Right kidney (tissue), 9 donors: ENCODE results near the gene BCHE.

Experiments used
- DNase-seq: peaks from one replicate; pipeline ENCODE4 v3.0.0-alpha.2; 2016
- long read RNA-seq, 8 donors: transcript quantifications; one replicate each; lab custom pipeline, GENCODE V29; 2026

Gene BCHE
- long read RNA-seq, donor 1, partial matches to known transcripts = 0 of 2 reads
- long read RNA-seq, donor 1, other reads (novel, unspliced or antisense) = 0 of 2 reads
- long read RNA-seq, donor 2, partial matches to known transcripts = 0 of 7 reads
- long read RNA-seq, donor 2, other reads (novel, unspliced or antisense) = 0 of 7 reads
- long read RNA-seq, donor 3, partial matches to known transcripts = 0 of 1 reads
- long read RNA-seq, donor 3, other reads (novel, unspliced or antisense) = 0 of 1 reads
- long read RNA-seq, donor 4, partial matches to known transcripts = 0 of 4 reads
- long read RNA-seq, donor 4, other reads (novel, unspliced or antisense) = 0 of 4 reads
- long read RNA-seq, donor 5, transcript BCHE-201 (4 exons, 2,454 nt) = major isoform, 5 of 5 reads
- long read RNA-seq, donor 5, partial matches to known transcripts = 0 of 5 reads
- long read RNA-seq, donor 5, other reads (novel, unspliced or antisense) = 0 of 5 reads
- long read RNA-seq, donor 6, partial matches to known transcripts = 0 of 1 reads
- long read RNA-seq, donor 6, other reads (novel, unspliced or antisense) = 0 of 1 reads
- long read RNA-seq, donor 7, transcript BCHE-201 (4 exons, 2,454 nt) = major isoform, 6 of 9 reads
- long read RNA-seq, donor 7, partial matches to known transcripts = 0 of 9 reads
- long read RNA-seq, donor 7, other reads (novel, unspliced or antisense) = 0 of 9 reads
- long read RNA-seq, donor 8, partial matches to known transcripts = 0 of 3 reads
- long read RNA-seq, donor 8, other reads (novel, unspliced or antisense) = 0 of 3 reads

DNA sequence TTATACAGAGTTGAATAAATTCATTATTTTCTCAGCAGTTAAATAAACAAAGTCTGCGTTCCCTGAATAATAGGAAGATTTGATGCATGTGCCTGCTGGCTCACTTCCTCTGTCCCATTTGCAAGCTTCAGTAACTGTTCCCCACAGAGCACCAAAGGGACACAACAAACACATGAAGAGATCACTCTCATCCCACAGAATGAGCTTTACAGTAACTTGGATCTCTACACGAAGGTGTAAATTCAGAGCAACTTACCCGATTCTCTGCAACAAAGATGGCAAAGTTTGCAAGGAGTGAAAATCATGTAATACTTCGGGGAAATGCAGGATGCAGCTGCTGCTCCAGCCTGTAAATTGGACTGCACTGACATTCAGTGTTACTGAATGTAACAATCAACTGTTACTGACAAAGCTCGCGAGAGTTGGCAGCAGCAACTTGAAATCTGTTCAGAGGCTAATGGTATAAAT is at the start of gene BCHE:
Gene BCHE (minus strand): TSS at position 366 of the 468 bp plus-strand sequence. CDS start 6,390 bp downstream, outside the sequence.
- DNase-seq = peak; percentile 42

DNA sequence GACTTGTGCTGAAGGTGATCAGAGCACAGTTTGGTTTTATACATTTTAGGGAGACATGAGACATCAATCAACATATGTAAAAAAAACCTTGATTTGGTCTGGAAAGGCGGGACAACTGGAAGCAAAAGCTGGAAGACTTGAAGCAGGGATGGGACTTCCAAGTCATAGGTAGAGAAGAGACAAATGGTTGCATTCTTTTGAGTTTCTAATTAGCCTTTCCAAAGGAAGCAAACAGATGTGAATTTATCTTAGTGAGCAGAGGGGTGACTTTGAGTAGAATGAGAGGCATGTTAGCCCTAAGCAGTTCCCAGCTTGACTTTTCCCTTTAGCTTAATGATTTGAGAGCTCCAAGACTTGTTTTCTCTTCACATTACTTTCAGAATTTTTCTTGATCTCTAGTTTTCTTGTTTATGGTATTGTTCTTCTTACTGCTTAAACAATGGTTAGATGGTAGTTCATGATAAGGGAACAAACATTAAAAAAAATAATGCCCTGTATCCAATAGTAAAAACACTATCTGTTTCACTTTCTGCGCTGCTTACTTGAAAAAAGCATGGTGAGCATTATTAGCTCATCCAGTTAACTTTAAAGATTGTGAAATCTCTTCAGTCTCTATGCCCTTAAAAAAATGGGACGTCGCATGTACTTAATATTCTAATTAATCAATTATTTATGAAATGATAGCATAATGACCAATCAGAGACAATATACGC is 48.5 kb upstream of the BCHE start:
- no peak for DNase-seq

DNA sequence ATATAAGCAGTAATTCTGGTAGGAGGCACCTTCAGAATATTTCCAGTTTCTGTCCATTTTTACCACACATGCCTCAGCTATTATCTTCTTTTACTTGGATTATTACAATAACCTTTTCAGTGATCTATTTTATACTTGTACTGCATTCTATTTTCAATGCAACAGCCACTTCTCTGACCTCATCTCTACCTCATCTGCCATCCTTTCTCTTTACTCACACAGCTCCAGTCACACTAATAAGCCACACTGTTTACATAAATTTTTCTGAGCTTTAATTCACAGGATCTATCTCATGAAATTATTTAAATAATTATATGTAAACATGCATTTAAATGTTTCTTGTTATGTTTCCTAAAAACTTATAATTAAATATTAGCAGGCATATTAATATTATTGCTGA is 47.3 kb upstream of the BCHE start:
- DNase-seq = no peak

DNA sequence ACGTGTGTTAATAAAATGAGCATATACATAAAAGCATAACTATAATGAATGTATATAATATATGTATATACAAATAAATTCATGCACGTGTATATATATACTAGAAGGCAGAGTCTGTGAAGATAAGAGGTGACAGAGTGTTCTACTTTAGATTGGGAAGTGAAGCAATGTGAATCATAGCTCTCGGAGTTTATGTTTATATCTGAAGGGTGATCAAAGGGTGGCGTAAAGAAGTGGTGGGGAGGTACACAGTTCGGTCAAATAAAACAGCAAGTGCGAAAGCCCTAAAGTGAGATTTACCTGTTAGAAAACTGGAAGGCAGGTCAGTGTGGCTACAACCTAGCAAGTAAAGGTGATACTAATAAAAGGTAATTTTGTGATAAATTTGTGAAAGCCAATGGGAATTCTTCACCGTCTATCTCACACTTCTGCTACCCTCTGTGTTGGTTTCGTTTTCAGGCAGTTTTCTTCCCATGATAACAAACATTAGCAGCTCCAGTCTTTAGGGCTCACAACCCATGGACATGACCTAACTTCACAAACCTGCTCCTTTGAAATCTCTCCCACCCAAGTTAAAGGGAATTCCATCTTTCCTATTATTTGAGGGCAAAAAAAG is 46.7 kb upstream of the BCHE start:
- no peak for DNase-seq

DNA sequence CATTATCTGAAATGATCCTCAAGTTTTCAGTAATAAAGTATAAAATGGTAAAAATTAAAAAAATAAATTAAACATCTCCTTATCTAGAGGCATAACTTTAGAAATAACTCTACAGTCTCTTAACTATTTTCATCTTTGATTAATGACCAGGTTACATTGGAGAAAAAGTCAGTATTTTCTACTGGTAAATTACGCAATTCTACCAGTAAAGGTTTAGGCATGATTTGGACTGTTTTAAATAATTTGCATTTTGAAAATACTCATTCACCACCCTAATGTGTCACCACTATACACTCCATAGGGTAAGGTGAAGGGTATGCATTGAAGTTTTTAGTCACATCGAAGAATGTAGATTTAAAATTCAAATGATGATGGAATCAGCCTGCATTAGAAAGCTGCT is 45.9 kb upstream of the BCHE start:
- DNase-seq = no peak

DNA sequence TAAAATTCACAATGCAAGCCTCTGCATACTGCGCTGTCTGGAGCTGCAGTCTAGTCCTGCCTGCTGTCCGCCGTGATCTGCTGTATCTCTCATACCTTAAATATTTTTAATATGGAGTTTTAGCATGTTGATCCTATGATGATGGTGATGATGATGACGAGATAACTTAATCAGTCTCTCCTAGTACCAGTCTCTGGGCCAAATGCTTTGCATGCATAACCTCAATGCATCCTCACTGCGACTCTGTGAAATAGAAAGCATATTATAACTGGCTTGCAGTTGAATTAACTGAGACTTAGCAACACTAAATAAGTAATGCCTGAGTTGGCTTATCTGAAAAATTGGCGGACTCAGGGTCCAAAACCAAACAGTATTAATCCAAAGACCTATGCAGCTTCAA is 38.4 kb upstream of the BCHE start:
- no peak for DNase-seq

DNA sequence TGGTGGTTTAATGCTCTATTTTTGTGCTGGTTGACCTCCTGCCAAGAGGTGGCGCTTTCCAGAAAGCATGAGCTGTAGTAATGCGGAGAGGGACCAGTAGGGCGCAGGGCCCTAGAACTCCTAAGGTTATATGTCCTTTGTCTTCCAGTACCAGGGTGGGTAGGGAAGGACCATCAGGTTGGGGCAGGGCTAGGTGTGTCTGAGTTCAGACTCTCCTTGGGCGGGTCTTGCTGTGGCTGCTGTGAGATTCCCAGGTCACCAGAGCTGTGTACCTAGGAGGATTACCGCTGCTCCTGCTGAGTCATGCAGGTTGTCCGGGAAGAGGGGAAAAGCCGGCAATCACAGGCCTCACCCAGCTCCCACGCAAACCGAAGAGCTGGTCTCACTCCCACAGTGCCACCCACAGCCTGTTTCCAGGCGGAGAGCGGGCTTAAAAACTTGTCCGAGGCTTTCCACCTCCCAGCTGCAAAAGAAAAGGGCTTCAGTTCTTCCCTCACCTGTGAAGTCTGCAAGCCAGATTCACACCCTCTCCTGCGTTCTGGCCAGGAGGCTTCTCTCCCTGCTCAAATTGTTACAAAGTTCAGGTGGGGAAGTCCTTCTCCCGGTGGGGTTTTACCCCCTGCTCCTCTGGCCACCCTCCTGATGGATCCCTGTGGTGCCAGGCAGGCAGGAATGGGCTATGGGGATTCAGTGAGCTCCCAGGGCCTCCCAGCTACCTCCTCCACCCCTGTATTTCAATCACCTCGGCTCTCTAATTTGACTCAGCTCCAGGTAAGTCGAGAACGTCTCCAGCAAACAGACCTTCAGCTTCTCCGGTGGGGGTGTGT is 37.7 kb upstream of the BCHE start:
- DNase-seq = no peak

DNA sequence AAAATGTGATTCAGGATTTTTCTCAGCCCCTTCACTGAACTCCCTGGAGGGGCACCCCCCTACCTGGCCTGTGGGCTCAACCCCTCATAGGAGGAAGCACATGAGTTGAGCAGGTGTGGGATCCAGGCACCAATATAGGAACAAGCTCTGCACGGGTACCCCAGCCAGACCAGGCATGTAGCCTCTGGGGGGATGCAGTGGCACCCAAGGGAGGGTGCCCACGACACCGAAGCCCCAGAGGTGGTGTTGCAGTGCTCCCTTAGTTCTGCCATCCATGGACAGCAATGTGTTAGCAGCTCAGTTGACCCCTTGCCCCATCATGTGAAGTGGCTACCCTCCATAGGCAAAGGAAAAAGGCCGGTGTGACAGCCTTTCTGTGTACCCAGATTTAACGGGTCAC is 30.9 kb upstream of the BCHE start:
- DNase-seq = no peak

DNA sequence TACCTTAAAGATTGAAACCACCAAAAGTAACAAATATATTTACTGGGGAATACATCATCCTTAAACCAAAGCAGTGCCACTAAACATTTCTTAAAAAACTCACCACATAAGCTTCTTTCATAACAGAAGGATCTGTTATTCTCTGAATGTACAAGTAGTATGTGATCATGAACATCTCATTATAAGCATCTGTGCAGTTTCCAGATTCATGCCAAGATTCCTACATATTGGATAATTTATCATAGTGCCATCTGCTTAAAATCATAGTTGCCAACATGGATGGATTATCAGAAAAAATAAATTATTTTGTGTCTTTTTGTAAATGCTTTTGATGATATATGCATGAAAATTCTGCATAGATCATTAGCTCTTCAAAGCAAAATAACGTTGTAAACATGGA is 21.8 kb upstream of the BCHE start:
- no peak for DNase-seq

DNA sequence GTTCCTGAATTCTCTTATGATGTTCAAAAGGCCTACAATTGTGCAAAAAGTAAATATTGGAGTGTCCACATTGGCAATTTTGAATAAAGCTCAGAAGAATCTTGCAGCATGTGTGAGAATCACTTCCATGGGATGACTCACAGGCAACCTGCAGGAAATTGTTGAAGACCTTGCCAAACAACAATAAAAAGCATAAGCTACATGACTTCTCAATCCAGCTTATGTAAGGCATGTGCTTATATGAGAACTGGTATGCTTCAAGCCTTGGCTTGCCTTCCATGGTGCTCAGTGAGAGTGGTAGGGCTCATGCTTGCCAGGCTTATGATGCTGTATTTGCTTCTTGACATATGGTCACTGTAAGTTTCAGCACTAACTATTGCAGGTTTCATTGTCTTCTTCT is 18.4 kb upstream of the BCHE start:
- DNase-seq = no peak

DNA sequence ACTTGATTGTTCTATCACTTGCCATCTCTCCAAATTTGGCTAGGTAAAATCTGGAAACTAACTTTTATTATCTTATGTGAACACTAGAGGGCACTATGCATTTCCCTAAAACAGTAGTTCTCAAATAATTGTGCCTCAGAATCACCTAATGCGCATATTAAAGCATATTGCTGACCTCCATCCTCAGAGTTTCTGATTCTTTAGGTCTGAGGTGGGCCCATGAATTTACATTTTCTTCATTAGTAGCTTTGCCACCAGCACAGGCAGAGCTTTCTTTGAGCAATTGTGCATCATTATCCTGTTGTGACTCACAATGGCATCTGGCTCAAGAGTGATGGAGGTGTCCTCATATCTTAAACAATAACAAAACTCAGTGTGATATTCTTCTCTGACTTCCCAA is 17.5 kb upstream of the BCHE start:
- DNase-seq = peak; percentile 3

DNA sequence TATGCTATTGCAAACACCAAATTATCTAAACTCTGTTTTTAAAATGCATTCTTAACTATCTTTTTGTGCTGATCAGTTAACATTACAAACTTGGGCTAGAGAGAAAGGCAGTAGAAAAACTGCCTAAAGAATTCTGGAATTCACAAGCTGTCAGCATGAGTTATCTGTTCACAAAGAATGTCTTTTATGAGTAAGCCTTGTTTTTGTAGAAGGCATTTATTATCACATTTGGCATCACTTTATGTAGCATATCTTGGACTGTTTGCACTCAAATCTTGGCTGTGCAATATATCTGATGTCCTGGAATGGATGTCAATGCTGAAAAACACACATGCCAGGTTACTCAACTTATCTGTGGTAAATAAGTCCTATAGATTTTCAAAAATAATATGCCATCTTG is 15.5 kb upstream of the BCHE start:
- no peak for DNase-seq

DNA sequence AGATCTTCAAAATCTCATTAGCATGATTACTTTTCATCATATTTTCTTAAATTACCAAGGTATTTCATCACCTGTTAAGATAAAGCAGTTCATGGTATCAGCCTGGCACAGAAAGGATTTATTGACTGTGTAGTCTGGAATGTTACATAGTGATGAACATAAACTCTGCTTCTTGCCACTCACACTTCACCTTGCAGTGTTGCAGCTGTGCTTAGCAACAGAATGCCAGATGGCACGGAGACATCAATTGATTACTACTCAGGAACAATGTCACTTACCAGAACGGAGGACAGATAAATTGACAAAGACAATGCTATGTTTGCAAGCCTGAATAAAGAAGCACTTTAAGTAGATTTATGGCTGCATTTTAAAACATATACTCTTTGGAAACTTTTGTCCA is 15.0 kb upstream of the BCHE start:
- DNase-seq = no peak

DNA sequence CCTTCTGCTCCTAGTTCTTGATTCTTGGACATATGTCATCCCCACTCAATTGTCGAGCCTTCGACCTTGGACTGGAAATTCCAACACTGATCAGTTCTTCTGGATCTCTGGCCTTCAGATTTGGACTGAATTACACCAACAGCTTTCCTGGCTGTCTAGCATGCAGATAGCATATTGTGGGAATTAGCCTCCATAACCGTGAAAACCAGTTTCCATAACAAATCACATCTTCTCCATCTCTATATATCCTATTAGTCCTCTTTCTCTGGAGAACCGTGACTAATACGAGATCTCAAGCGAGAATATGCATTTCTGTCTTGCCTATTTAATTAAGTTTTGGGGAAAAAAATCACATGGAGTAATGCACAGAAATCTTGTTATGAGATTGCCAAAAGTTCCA is 8.8 kb upstream of the BCHE start:
- no peak for DNase-seq

DNA sequence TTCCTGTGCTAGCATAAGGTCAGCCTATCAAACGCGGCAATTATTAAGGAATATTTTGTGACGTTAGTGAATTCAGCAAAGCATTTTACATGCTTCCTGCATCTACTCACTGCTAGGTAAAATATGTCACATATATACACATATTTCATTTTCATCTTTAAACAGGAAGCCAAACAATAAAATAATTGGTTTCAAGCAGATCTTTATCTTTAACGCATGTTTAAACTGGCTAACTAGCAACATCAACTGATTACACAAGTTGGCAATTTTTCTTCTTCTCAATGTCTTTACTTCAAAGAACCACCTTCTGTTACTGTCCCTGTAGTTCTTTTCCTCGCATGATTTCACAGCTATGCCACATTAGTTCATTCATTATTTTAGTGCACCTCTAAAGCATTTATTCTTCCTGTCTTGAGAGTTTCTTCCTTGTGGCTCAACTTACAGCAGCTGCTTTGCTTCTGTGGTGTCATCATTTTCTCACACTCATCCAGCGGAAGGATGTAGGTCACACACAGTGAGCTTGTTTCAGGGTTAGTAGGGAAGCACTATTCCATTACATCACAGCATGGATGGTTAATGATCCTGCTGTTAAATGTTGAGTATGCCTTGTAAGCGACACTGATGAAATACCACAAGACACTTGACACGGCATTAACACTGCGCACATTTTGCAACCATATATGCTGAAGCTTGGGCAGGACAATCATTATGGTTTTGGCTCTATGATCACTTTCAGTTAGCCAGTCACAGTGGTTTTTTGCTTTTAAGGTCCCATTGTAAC is 2.3 kb upstream of the BCHE start:
- peak; percentile 29 for DNase-seq

DNA sequence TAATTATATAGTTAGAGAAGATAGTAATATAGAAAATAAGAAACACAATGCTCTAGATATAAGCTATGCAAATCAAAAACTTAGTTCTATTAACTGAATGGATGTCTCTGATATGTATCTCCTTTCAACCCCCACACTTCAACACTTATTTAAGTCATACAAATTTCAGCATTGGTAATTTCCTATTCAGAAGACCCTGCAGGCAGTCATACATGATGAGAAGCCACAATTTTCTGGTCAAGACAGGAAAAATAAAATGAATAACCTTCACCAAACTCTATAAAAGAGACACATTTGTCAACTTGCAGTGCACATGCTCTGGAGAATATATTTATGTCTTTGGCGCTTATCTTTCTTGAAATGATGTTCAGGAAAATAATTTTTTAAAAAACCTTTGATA is 578 bp upstream of the BCHE start:
- DNase-seq = no peak

DNA sequence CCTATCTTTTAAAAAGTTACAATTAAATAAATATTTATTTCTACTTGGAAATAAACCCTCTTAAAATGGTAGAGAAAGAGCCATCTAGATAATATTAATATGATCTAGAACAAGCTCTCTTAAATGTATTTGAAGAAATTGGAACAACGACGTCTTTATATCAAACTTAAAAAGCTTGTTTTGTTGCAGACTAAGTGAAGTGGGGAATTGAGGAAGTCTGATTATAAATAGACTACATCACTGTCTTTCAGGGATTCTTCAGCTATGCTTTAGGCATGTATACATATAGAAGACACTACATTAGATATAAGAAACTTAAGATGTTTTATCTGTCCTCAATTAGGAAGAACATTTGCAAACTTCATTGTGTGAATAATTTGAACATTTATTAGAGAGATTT is 1.8 kb downstream of the BCHE start:
- DNase-seq = no peak

DNA sequence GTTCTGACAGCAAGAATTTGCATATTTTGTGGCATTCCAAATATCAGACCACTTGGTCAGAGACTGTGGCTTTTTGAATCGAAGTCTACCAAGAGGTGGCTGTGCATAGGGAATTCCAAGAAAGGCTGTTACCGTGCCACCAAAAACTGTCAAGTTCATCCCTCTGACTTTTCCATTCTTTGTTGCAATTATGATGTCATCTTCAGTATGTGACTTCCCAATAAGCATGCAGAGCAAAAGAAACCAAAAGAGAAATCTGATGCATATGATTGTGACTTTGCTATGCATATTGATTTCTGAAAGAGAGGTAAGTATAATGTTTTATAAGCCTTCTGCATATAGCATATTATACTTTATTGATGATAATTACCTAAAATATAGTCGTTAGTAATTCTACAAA is 6.5 kb downstream of the BCHE start:
- DNase-seq = no peak

DNA sequence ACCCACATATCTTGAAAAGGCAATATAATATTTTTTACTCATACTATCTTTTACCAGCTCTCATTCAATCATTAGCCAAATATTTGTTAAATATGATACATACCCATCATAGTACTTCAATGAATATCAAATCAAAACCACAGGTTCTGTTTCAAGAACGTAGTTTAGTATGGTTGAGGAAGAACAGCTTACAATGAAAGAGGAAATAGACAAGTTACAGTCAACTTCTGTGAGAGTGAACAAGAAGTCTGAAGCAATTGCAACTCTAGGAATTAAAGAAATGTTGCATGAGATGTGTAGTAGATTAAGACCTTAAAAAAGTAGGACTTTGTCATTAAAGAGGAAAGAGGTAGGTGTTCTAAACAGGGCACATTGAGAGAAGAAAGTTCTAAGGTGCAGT is 9.3 kb downstream of the BCHE start:
- DNase-seq = no peak

DNA sequence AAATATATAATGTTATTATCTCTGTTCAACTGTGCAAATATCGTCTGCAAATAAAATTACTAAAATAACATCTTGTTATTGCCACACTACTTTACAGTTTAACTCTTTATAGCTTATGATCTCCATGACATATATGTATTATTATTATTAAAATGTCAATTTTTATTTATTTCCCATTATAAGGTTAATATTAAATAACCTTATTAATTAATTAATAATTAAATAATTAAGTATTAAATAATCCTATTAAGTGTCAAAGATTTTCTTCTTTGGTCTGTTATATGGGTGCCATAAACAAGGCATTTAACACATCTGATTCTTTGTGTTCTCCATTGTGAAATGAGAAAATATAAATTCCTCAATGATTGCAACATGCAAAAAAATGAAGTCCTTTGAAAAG is 10.0 kb downstream of the BCHE start:
- DNase-seq = no peak

DNA sequence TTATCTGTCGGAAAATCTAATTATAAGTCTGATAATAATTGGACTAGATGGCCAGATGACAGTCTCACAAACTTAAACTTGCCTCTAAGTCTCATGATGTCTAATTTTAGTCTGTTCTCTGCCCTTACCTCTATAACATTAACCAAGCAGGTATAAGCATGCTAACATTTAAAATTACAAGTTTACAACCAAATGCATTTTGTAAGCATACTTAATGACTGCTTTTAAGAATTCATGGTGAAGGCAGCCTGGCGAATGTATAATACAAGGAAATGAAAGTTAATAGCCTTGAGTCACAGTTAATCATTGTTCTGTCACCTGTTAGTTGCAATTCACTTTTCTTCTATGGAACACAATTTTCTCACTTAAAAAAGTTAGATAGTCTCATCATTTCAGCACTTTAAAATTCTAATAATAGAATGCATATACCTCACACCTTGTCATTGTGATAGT is 16.5 kb downstream of the BCHE start:
- DNase-seq = no peak
